ENCODE measurements around the gene EFS.

GRCh38 chr14:23386999-23387398 lies 22.0 kb upstream of the EFS start:
- TF ChIP-seq, protein P1, sequence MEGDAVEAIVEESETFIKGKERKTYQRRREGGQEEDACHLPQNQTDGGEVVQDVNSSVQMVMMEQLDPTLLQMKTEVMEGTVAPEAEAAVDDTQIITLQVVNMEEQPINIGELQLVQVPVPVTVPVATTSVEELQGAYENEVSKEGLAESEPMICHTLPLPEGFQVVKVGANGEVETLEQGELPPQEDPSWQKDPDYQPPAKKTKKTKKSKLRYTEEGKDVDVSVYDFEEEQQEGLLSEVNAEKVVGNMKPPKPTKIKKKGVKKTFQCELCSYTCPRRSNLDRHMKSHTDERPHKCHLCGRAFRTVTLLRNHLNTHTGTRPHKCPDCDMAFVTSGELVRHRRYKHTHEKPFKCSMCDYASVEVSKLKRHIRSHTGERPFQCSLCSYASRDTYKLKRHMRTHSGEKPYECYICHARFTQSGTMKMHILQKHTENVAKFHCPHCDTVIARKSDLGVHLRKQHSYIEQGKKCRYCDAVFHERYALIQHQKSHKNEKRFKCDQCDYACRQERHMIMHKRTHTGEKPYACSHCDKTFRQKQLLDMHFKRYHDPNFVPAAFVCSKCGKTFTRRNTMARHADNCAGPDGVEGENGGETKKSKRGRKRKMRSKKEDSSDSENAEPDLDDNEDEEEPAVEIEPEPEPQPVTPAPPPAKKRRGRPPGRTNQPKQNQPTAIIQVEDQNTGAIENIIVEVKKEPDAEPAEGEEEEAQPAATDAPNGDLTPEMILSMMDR (IDR thresholded peaks at IDR 0.05; ENCODE audit: low read length), result no peak
- TF ChIP-seq EZH2 (optimal IDR thresholded peaks at IDR 0.05; ENCODE audit: low read depth, low read length), result no peak

Data from MM.1S (cell line).